Type B pancreatic cell (in vitro differentiated cells): ENCODE measurements around the gene MPP2. TPM values are rescaled to one million over a fixed set of nuclear protein-coding genes. Genes with fewer than 3 reads are reported as not detected.

ENCODE experiments used
- DNase-seq: peaks from one replicate; pipeline ENCODE4 v3.0.0; 2021; ENCODE audit warnings: mixed read lengths; ENCODE audit not compliant: unreplicated experiment; ENCODE audit errors: extremely low spot score
- H3K27ac Mint-ChIP-seq: 2 replicates; pipeline ENCODE4 v1.8.0; 2021; ENCODE audit warnings: mild to moderate bottlenecking, mixed read lengths
- H3K27me3 Mint-ChIP-seq: 2 replicates; pipeline ENCODE4 v1.8.0; 2021; ENCODE audit warnings: mixed read lengths
- H3K36me3 Mint-ChIP-seq: 2 replicates; pipeline ENCODE4 v1.8.0; 2021; ENCODE audit warnings: mixed read lengths
- H3K4me1 Mint-ChIP-seq: one replicate; pipeline ENCODE4 v1.8.0; 2021; ENCODE audit warnings: mixed read lengths; ENCODE audit not compliant: unreplicated experiment
- H3K4me3 Mint-ChIP-seq: 2 replicates; pipeline ENCODE4 v1.8.0; 2021; ENCODE audit warnings: mild to moderate bottlenecking, mixed read lengths
- H3K9me3 Mint-ChIP-seq: 2 replicates; pipeline ENCODE4 v1.8.0; 2021; ENCODE audit warnings: mixed read lengths
- CTCF ChIP-seq: fragments of 200-600 bp; sonication (generic); conservative IDR thresholded peaks from 2 replicates; pipeline ENCODE4 v1.5.0; 2021; ENCODE audit warnings: antibody characterized with exemption, mild to moderate bottlenecking
- total RNA-seq: library from RNA; stranded (reverse); gene quantifications from 2 replicates; pipeline ENCODE4 v1.2.1, GENCODE V29; 2021; ENCODE audit warnings: low replicate concordance

The MPP2 gene
- total RNA-seq, 1 donor from 2014 or later = 18.5 TPM

DNA sequence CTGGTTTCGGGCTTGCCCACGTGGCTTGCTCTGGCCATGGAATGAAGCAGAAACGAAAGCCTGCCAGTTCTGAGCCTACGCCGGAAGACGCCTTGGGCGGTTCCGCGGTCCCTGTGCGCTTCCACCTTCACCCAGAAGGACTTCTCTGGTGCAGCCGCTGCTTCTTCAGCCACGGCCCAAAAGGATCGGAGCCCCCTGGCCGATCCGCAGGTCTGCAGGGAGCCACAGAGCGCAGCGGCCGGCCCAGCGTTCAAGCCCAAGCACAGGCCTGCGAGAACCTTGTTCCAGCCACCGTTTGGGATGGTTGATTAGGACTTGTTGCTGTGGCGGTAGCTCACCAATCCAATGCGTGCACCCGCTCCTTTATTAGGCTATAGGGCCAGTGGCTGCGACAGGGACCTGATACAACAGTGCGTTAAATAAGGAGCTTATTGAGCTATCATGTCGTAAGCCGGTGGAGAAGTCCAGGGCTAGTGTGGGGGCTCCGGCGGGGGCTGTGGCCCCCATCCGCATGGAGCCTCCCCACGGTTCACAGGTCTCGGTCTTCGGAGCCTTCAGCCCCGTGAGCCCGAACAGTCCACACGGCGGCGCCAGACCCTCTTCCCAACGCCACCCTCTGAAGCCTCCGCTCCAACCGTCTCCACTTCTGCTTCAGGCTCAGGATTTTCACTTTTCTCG is 10.2 kb upstream of the MPP2 start:
- Mint-ChIP-seq H3K4me1 (no peaks in the 10 kb centered on the region), H3K27ac (no peak overlapping the region), H3K9me3 (no peaks in the 10 kb centered on the region), H3K4me3 (no peak overlapping the region), H3K27me3 (peaks cover 36% of the 10 kb centered on the region), H3K36me3 (no peaks in the 10 kb centered on the region)
- no peak for DNase-seq
- peak; percentile 59 for TF ChIP-seq CTCF

- H3K27me3 Mint-ChIP-seq = peaks cover 33% of the 10 kb centered on the region
- H3K36me3 Mint-ChIP-seq = no peaks in the 10 kb centered on the region
- no peak for DNase-seq
- no peak overlapping the region for H3K27ac Mint-ChIP-seq
- H3K4me3 Mint-ChIP-seq = no peak overlapping the region
- no peaks in the 10 kb centered on the region for H3K4me1 Mint-ChIP-seq
- TF ChIP-seq CTCF = no peak
- H3K9me3 Mint-ChIP-seq = no peaks in the 10 kb centered on the region
Observed at GRCh38 chr17:43917016-43917347, 9.6 kb upstream of the MPP2 start.

- Mint-ChIP-seq H3K27me3 (peaks cover 33% of the 10 kb centered on the region), H3K36me3 (no peaks in the 10 kb centered on the region), H3K9me3 (no peaks in the 10 kb centered on the region), H3K4me3 (no peak overlapping the region), H3K4me1 (no peaks in the 10 kb centered on the region), H3K27ac (no peak overlapping the region)
- TF ChIP-seq CTCF = no peak
- DNase-seq = no peak
Observed at GRCh38 chr17:43916385-43916784, 9.0 kb upstream of the MPP2 start.

DNA sequence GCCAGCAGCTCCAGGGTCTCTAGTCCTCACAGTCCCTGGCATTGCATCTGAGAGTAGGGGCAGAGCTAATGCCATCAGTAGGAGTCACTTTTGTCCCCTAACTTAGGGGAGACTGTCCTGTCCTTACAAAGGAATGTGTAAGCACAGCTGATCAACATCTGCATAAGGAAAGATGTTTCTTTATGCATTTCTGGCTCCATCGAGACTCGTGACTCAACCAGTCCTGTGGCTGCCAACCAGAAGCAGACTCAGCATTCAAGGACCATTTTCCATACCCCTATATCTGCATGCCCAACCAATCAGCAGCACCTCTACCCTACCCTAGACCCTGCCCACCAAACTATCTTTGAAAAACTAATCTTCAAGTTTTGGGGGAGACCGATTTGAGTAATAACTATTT is 8.2 kb upstream of the MPP2 start:
- DNase-seq = no peak
- Mint-ChIP-seq H3K9me3 (no peaks in the 10 kb centered on the region), H3K27me3 (peaks cover 33% of the 10 kb centered on the region), H3K27ac (no peak overlapping the region), H3K4me1 (no peaks in the 10 kb centered on the region), H3K36me3 (no peaks in the 10 kb centered on the region), H3K4me3 (no peak overlapping the region)
- no peak for TF ChIP-seq CTCF

DNA sequence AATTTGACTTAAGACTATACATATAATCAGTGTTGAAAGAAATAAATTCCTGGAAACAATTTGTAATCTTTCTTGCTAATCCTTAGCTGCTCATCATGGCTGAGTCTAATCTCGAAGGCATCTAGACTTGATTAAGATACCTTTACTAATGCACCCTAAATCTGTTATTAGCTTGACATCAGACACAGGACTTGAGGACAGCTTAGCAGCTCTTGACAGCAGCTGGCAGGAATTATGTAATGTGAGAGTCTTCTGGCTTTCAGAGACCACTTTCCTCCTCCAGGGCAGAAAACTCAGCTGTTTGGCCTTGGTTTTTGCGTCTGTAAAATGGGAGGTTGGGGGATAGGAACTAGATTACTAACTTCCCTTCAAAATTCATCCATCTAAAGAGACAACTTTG is 7.1 kb upstream of the MPP2 start:
- Mint-ChIP-seq H3K27ac (no peak overlapping the region), H3K27me3 (peaks cover 42% of the 10 kb centered on the region), H3K4me1 (no peaks in the 10 kb centered on the region), H3K36me3 (no peaks in the 10 kb centered on the region), H3K4me3 (no peak overlapping the region), H3K9me3 (no peaks in the 10 kb centered on the region)
- DNase-seq = no peak
- TF ChIP-seq CTCF = no peak

GRCh38 chr17:43913584-43913983 is 6.2 kb upstream of the MPP2 start:
- H3K9me3 Mint-ChIP-seq = no peaks in the 10 kb centered on the region
- H3K27me3 Mint-ChIP-seq = peaks cover 39% of the 10 kb centered on the region
- no peak for TF ChIP-seq CTCF
- no peaks in the 10 kb centered on the region for H3K36me3 Mint-ChIP-seq
- no peak overlapping the region for H3K27ac Mint-ChIP-seq
- H3K4me1 Mint-ChIP-seq = no peaks in the 10 kb centered on the region
- no peak overlapping the region for H3K4me3 Mint-ChIP-seq
- no peak for DNase-seq
